HG02970 (cell line): Measurements from ENCODE around the gene IL20RA.
"Not testable (repeated sequence)": the region's sequence is repeated elsewhere in the genome, so short reads cannot be mapped to it uniquely, and the experiment has no call there.

Experiments used
- ATAC-seq: cut with Tn5 transposase; IDR thresholded peaks from one replicate; pipeline ENCODE4 v1.9.1; 2021; ENCODE audit warnings: mild to moderate bottlenecking, moderate library complexity, moderate number of reproducible peaks; ENCODE audit not compliant: unreplicated experiment, low FRiP score

Gene IL20RA

DNA sequence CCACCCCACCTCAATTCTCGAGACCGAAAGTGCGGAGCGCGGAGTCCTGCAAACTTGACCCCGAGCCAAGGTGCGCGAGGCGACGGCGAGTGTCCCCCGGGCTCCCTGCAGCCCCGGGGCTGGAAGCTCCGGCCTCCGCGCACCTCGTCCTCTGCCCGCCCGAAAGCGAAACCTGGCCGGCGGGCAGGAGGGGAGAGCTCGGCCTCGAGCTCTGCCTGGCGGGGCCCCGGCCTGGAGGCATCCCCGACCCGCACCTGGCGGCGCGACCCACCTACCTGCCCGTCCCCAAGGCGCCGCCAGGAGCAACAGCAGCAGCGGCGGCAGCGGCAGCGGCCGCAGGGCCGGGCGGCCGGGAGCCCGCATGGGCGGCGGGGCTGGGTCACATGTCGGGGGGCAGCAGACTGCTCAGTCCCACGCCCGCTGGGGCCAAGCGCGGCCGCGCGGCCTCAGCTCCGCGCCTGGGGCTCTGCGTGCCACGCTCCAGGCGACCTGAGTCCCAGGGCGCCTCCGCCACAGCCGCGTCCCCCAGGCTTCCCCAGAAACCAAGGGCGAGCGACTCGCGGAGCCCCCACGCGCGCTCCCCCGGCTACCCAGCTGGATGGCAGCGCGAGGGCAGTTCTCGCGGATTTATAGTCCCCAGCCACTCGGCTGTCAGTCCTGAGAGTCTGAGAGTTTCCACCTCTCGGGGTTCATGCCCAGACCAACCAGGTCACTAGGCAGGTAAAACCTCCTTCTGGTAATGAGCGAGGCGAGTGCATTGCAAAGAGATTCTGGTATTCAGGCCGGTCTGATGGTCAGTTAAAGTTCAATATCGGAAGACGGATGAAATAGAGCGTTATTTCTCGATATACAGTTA, at the start of gene IL20RA:
TSS of gene IL20RA (minus strand) at position 600 of the 856 bp plus-strand sequence. CDS start at position 363, 237 bp downstream.
- ATAC-seq = no peak

DNA sequence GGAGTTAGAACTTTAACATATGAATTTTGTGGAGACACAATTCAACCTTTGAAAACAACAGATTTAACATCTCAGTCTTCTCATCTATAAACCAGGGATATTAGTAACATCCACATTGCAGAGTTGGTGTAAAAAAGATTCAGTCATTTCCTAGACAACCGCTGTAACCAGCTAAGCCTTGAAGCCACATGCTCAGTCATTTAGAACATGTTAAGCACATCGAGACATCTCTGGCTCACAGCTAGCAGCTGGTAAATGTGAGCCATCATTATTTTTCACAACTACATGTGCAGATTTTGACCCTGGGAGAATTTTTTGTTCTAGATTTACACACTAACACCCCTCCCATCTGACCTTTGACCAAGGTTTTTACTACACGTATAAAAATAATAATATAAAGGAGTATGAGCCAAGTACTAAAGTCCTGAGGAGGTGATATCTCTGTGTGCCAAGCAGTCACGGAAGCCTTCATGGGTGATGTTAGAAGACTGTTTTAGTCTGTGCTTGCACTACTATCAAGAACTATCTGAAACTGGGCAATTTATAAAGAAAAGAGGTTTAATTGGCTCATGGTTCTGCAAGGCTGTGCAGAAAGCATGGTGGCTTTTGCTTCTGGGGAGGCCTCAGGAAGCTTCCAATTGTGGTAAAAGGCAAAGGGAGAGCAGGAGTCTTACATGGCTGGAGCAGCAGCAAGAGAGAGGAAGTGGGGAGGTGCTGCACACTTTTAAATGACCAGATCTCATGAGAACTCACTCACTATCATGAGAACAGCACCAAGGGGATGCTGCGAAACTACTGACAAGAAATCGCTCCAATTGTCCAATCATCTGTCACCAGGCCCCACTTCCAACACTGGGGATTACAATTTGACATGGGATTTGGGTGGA, 48.7 kb upstream of the IL20RA start:
- no peak for ATAC-seq

DNA sequence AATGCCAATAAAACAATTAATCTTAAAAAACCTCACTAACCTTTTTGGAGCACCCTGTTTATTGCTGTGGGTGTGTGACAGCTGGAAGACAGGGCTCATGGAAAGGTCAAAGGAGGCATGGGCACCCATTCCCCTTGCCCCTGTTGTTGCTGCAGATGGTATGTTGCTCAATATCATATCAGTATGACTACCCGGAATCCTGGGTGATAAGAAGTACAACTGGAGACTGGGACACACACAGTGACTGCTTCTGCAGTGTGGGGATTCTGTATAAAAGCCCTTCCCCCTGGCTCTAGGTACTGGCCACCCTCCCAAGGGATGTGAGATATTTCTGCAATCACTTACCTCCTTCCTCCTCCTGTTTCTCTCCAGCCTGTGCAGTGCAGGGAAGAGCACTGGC, 47.3 kb upstream of the IL20RA start:
- no peak for ATAC-seq

DNA sequence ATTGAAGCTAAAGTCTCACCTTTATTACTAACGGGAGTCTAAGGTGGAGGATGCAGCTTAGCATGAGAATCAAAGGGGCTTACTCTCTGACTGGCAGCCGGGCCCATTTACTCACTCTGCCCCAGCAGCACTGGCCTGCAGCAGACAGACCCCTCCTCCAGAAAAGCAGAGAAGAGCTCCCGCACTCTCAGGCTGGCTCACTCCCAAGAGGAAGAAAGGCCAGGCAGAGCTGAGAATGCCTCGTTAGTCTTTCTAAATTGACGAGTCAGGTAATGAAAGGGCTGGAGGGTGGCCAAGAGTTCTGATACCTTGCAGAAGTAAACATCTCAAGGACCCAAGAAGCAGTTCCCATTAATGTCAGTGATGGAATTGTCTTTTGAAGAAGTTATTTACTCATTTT, 44.5 kb upstream of the IL20RA start:
- no peak for ATAC-seq

- ATAC-seq = no peak
These were observed 43.1 kb upstream of the IL20RA start for GRCh38 chr6:137087902-137088301.

DNA sequence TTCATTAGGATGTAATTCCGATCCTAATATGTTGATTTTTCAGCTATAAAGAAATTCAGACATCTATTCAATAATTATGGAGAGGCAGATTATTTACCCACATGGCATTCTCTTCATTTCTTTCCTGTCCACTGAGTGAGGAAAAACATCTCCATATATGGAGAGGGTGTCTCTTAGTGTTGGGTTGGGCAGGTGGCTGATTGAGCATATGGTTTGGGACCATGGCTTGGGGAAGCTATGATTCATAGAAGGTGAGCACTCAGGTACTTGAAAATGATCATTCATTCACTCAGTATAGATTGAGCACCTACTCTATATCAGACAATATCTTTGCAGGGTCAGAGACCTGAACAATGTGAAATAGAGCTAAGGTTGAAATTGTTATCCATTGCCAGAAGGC, 41.3 kb upstream of the IL20RA start:
- ATAC-seq = no peak

GRCh38 chr6:137084865-137085617, 40.3 kb upstream of the IL20RA start:
- no peak for ATAC-seq

DNA sequence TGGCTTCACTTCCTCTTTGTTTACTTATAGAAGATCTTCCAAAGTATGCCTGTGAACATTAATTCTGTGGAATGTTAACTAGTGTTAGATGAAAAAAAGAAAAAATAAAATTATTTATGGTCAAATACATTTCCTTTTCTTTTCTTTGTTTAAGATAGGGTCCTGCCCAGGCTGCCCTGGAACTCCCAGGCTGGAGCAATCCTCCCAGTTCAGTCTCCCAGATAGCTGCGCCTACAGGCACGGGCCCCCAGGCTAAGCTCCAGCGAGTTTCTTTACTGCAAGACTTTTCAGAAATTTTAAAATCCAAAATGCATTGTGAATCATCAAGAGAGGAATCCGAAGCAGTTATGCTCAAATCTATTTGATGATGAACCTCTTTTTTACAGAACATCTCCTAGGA, 39.3 kb upstream of the IL20RA start:
- ATAC-seq = no peak

- no peak for ATAC-seq
These were observed 37.2 kb upstream of the IL20RA start for GRCh38 chr6:137081997-137082396.

- ATAC-seq = no peak
These were observed 35.9 kb upstream of the IL20RA start for GRCh38 chr6:137080711-137081110.

- ATAC-seq = peak; percentile 76
These were observed 31.7 kb upstream of the IL20RA start for GRCh38 chr6:137076277-137077068.

DNA sequence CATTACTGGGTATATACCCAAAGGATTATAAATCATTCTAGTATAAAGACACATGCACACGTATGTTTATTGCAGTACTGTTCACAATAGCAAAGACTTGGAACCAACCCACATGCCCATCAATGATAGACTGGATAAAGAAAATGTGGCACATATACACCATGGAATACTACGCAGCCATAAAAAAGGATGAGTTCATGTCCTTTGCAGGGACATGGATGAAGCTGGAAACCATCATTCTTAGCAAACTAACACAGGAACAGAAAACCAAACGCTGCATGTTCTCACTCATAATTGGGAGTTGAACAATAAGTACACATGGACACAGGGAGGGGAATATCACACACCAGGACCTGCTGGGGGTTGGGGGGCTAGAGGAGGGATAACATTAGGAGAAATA, 31.0 kb upstream of the IL20RA start:
- ATAC-seq = not testable (repeated sequence)

DNA sequence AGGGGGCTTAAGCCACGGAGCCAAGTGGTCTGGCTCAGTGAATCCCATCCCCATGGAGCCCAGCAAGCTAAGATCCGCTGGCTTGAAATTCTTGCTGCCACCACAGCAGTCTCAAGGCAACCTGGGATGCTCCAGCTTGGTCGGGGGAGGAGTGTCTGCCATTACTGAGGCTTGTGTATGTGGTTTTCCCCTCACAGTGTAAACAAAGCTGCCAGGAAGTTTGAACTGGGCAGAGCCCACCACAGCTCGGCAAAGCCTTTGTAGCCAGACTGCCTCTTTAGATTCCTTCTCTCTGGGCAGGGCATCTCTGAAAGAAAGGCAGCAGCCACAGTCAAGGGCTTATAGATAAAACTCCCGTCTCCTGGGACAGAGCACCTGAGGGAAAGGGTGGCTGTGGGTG, 25.5 kb upstream of the IL20RA start:
- no peak for ATAC-seq

GRCh38 chr6:137067399-137067798, 22.6 kb upstream of the IL20RA start:
- ATAC-seq = no peak

GRCh38 chr6:137058037-137058436, 13.3 kb upstream of the IL20RA start:
- no peak for ATAC-seq

GRCh38 chr6:137056121-137056880, 11.5 kb upstream of the IL20RA start:
- ATAC-seq = no peak

GRCh38 chr6:137051790-137052472, 7.2 kb upstream of the IL20RA start:
- ATAC-seq = no peak

GRCh38 chr6:137049095-137049494, 4.3 kb upstream of the IL20RA start:
- no peak for ATAC-seq
